ENCODE measurements around the gene ADARB1. TPM values are rescaled to one million over a fixed set of nuclear protein-coding genes. Genes with fewer than 3 reads are reported as not detected.
A peak's percentile ranks its signal among the peaks of the same experiment; 100 is the strongest.

ADARB1 gene
- total and polyA plus RNA-seq, 2 donors (not counting 1 experiment from before 2014, with no cell fraction given): 17.1 to 33.3 TPM

DNA sequence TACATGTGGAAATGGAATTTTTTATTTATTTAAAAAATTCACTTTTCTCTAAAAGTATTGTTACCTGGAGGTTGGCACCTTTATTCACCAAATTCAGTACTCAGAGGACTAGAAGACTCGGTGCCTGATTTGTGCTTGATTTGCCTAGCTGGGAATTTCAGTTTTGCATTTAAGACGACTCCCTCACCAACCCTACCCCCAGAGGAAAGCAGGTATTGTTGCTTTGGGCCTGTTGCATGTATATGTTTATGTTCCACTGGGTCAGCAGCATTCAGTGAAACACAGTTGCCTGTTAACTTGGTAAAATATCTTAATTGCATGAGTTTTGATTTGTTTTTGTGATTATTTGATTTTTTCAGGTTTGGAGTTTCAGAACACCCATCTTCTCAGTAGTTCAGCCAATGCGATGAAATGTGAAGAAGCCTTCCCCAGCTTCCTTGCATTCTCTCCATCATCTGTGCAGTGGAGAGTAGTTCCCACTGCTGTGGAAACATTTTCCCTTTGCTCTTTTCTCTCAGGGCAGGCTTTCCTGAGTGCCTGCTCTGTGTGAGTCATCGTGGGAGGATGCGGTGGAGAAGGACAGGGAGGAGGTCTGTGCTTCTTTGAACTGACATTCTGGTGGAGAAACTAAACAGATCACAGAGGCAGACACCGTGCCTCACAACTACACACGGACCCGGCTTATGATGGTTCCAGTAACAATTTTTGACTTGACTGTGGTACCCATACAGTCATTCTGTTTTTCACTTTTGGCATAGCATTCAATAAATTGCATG, 6.4 kb downstream of the ADARB1 start:
- ChIA-PET POLR2A (interaction anchor here (0.6 kb wide), 1 partner anchor 778 kb away, joined by 3 read pairs; no protein-coding TSS in a partner anchor), CTCF (interaction anchor here (5.4 to 7.7 kb wide), 2 partner anchors 48 to 56 kb away, joined by 38 to 53 read pairs; no protein-coding TSS in a partner anchor)
- Mint-ChIP-seq H3K4me1 (peaks cover 83% of the 10 kb centered on the region), H3K4me3 (no peak overlapping the region), H3K27me3 (no peaks in the 10 kb centered on the region), H3K27ac (no peak overlapping the region), H3K9me3 (ENCODE audit: insufficient read depth) (no peaks in the 10 kb centered on the region)
- Histone ChIP-seq H3K9me3 (ENCODE audit: control extremely low read depth in 1 of 3, control insufficient read depth in 2 of 3, insufficient read depth in 1 of 3, low read length in 2 of 3) (no peaks in the 10 kb centered on the region), H3K27me3 (replicated peaks in 1 of 4; ENCODE audit: control extremely low read depth in 1 of 4, control insufficient read depth in 3 of 4, insufficient read depth in 4 of 4, low read length in 3 of 4) (no peaks in the 10 kb centered on the region), H3K79me2 (ENCODE audit: control insufficient read depth, insufficient read depth, low read length) (peaks cover 98% of the 10 kb centered on the region), H3K4me3 (ENCODE audit: control extremely low read depth in 1 of 5, extremely low read depth in 1 of 5, insufficient read depth in 1 of 5, low read depth in 2 of 5, low read length in 4 of 5) (no peak overlapping the region), H3K9ac (ENCODE audit: low read length) (no peak overlapping the region), H2AFZ (ENCODE audit: insufficient read depth, low read depth, low read length, poor library complexity, severe bottlenecking) (no peak overlapping the region), H3K36me3 (replicated peaks in 1 of 2; ENCODE audit: control extremely low read depth in 1 of 2, control insufficient read depth in 1 of 2, extremely low read depth in 1 of 2, insufficient read depth in 2 of 2, low read length in 1 of 2) (peaks cover 0 to 6% of the 10 kb centered on the region in 2 experiments), H3K27ac (ENCODE audit: low read length in 2 of 2) (no peak overlapping the region), H3K4me1 (ENCODE audit: control insufficient read depth in 2 of 2, insufficient read depth in 2 of 2, low read length in 2 of 2) (peaks cover 46 to 55% of the 10 kb centered on the region in 2 donors), H3K4me2 (replicated peaks; ENCODE audit: low read depth, low read length, poor library complexity, severe bottlenecking) (no peak overlapping the region), H4K20me1 (ENCODE audit: control insufficient read depth, insufficient read depth, low read length, poor library complexity, severe bottlenecking) (peaks cover 74% of the 10 kb centered on the region)
- no peak for TF ChIP-seq EZH2 (IDR thresholded peaks at IDR 0.05; ENCODE audit: borderline replicate concordance, insufficient read depth, low read depth, low read length, poor library complexity, severe bottlenecking)
- TF ChIP-seq, protein P1, sequence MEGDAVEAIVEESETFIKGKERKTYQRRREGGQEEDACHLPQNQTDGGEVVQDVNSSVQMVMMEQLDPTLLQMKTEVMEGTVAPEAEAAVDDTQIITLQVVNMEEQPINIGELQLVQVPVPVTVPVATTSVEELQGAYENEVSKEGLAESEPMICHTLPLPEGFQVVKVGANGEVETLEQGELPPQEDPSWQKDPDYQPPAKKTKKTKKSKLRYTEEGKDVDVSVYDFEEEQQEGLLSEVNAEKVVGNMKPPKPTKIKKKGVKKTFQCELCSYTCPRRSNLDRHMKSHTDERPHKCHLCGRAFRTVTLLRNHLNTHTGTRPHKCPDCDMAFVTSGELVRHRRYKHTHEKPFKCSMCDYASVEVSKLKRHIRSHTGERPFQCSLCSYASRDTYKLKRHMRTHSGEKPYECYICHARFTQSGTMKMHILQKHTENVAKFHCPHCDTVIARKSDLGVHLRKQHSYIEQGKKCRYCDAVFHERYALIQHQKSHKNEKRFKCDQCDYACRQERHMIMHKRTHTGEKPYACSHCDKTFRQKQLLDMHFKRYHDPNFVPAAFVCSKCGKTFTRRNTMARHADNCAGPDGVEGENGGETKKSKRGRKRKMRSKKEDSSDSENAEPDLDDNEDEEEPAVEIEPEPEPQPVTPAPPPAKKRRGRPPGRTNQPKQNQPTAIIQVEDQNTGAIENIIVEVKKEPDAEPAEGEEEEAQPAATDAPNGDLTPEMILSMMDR (IDR thresholded peaks at IDR 0.05): no peak
- intact Hi-C loops (cut with micrococcal nuclease): no loop called here
- 85% methylated on average over 4 of the region's 8 CpGs for WGBS (ENCODE audit: insufficient coverage)
- ATAC-seq (ENCODE audit: low read depth) (no peak), DNase-seq (no peak)

DNA sequence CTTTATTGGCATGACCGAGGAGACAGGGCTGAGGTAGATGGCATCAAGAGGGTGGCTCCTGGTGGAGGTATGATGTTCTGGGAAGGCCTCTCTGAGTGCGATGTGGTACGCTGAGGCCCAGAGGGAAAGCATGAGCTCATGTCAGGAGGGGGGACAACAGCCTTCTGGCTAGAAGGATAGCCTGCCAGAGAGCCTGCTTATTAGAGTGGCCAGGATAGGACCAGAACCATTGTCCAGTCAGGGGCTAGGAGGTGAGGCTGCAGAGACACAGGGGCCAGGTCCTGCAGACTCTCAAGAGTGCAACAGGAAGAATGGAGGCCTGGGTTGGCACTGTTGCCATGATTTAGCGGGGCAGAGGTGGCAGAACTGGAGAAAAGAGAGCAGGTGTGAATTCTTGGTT, 7.3 kb downstream of the ADARB1 start:
- Histone ChIP-seq H3K4me1 (ENCODE audit: control insufficient read depth in 2 of 2, insufficient read depth in 2 of 2, low read length in 2 of 2) (peaks cover 46 to 55% of the 10 kb centered on the region in 2 donors), H3K27me3 (replicated peaks in 1 of 4; ENCODE audit: control extremely low read depth in 1 of 4, control insufficient read depth in 3 of 4, insufficient read depth in 4 of 4, low read length in 3 of 4) (no peaks in the 10 kb centered on the region), H3K79me2 (ENCODE audit: control insufficient read depth, insufficient read depth, low read length) (peaks cover 98% of the 10 kb centered on the region), H3K4me2 (replicated peaks; ENCODE audit: low read depth, low read length, poor library complexity, severe bottlenecking) (no peak overlapping the region), H2AFZ (ENCODE audit: insufficient read depth, low read depth, low read length, poor library complexity, severe bottlenecking) (no peak overlapping the region), H3K4me3 (ENCODE audit: control extremely low read depth in 1 of 5, extremely low read depth in 1 of 5, insufficient read depth in 1 of 5, low read depth in 2 of 5, low read length in 4 of 5) (no peak overlapping the region), H3K27ac (ENCODE audit: low read length in 2 of 2) (no peak overlapping the region), H4K20me1 (ENCODE audit: control insufficient read depth, insufficient read depth, low read length, poor library complexity, severe bottlenecking) (peaks cover 75% of the 10 kb centered on the region), H3K9ac (ENCODE audit: low read length) (no peak overlapping the region), H3K36me3 (replicated peaks in 1 of 2; ENCODE audit: control extremely low read depth in 1 of 2, control insufficient read depth in 1 of 2, extremely low read depth in 1 of 2, insufficient read depth in 2 of 2, low read length in 1 of 2) (peaks cover 0 to 6% of the 10 kb centered on the region in 2 experiments), H3K9me3 (ENCODE audit: control extremely low read depth in 1 of 3, control insufficient read depth in 2 of 3, insufficient read depth in 1 of 3, low read length in 2 of 3) (no peaks in the 10 kb centered on the region)
- H3K27me3 Mint-ChIP-seq: no peaks in the 10 kb centered on the region
- ATAC-seq (ENCODE audit: low read depth) (no peak), DNase-seq (no peak)
- intact Hi-C loops (cut with micrococcal nuclease): no loop called here
- no peak overlapping the region for H3K4me3 Mint-ChIP-seq
- CTCF ChIA-PET: interaction anchor here (7.7 kb wide), 1 partner anchor 47 kb away, joined by 53 read pairs; no protein-coding TSS in a partner anchor
- peaks cover 83% of the 10 kb centered on the region for H3K4me1 Mint-ChIP-seq
- TF ChIP-seq, protein P1 (IDR thresholded peaks at IDR 0.05): no peak
- no peak for TF ChIP-seq EZH2 (IDR thresholded peaks at IDR 0.05; ENCODE audit: borderline replicate concordance, insufficient read depth, low read depth, low read length, poor library complexity, severe bottlenecking)
- POLR2A ChIA-PET: no interaction called here
- 98% methylated on average over 4 of the region's 4 CpGs for WGBS (ENCODE audit: insufficient coverage)
- H3K27ac Mint-ChIP-seq: peak overlapping the region; percentile 46
- H3K9me3 Mint-ChIP-seq (ENCODE audit: insufficient read depth): no peaks in the 10 kb centered on the region

All from B cell (primary cell).